ENCODE data around the gene NLK.

- no peak for TF ChIP-seq EZH2phosphoT487 (IDR thresholded peaks at IDR 0.05; ENCODE audit: borderline replicate concordance)
- TF ChIP-seq, protein P1, sequence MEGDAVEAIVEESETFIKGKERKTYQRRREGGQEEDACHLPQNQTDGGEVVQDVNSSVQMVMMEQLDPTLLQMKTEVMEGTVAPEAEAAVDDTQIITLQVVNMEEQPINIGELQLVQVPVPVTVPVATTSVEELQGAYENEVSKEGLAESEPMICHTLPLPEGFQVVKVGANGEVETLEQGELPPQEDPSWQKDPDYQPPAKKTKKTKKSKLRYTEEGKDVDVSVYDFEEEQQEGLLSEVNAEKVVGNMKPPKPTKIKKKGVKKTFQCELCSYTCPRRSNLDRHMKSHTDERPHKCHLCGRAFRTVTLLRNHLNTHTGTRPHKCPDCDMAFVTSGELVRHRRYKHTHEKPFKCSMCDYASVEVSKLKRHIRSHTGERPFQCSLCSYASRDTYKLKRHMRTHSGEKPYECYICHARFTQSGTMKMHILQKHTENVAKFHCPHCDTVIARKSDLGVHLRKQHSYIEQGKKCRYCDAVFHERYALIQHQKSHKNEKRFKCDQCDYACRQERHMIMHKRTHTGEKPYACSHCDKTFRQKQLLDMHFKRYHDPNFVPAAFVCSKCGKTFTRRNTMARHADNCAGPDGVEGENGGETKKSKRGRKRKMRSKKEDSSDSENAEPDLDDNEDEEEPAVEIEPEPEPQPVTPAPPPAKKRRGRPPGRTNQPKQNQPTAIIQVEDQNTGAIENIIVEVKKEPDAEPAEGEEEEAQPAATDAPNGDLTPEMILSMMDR (conservative IDR thresholded peaks at IDR 0.05; ENCODE audit: low read length) = no peak
Measured at GRCh38 chr17:27997044-27997401, 45.5 kb upstream of the NLK start.

Measured in Loucy (cell line).